ENCODE results near the gene USP11.
"Not testable (repeated sequence)": the region's sequence is repeated elsewhere in the genome, so short reads cannot be mapped to it uniquely, and the experiment has no call there.

USP11 gene

DNA sequence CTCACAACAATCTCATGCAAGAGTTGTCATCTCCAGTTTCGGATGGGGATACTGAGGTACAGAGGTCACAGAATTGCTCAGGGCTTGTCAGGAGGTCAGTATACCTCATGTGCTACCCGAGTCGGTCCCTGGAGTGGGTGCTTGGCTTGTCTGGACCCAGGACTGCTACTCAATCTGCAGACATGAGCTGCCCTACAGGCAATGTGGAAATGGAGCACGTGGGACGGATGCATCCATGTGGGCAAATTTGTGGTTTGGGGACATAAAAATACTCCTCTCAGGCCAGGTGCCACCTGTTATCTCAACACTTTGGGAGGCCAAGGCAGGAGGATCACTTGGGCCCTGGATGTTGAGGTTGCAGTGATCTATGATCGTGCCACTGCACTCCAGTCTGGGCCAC is 15.8 kb downstream of the USP11 start:
- no peak for DNase-seq

DNA sequence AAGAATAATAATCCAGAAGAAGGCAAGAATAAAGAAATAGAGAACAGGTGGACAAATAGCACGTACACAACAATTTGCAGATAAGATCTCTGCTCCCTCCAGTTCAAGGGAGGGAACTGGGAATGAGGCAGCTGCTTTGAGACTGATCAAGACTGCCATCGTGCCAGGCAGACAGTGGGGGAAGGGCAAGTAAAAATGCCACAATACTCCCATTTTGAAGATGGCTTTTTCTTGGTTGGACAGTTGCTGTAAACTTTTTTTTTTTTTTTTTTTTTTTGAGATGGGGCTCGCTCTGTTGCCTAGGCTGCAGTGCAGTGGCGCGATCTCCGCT is 17.2 kb downstream of the USP11 start:
- DNase-seq = no peak

DNA sequence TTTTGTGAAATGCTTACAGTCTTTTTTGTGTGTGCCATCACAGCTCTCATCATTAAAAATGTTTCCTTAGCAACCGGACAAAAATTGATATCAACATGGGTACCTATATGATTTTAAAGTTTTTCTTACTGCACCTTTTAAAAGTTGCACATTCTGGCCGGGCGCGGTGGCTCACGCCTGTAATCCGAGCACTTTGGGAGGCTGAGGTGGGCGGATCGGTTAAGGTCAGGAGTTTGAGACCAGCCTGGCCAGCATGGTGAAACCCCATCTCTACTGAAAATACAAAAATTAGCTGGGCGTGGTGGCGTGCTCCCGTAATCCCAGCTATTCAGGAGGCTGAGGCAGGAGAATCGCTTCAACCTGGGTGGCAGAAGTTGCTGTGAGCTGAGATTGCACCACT is 24.8 kb downstream of the USP11 start:
- DNase-seq = not testable (repeated sequence)

GRCh38 chrX:47264483-47265173 is 31.8 kb downstream of the USP11 start:
- no peak for DNase-seq

GRCh38 chrX:47266643-47267042 is 33.8 kb downstream of the USP11 start:
- no peak for DNase-seq

GRCh38 chrX:47272013-47272408 is 39.2 kb downstream of the USP11 start:
- DNase-seq = no peak

DNA sequence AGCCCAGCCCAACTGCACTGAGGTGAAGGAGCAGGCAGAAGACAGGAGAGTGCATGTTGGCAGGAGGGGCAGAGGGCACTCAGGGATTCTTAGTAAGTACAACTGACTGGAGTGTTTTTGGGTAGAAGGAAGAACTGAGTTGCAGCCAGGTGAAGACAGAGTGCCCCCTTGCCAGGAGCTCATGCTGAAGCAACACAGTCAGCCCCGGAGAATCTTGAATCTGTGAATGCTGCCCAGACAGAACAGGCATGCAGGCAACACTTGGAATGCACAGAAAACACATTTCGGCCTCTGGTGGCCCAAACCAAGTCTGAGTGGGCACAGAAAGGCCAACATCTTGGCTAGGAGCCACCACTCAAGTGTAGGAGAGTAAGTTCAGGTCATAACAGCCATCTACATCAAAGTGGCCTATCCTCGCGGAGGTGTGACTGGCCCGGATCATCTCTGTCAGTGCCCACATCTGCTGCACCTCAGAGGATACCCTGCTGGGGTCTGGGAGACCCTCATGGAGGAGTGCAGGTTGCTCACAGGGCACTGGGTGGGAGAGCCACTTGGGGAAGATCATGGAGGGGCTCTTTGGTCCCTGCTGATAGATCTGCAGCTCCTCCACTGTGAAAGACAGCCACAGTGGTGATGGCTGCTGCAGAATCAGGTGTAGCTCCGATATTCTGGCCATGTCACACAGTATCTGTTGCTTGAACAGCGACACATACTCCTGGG is 40.4 kb downstream of the USP11 start:
- no peak for DNase-seq

GRCh38 chrX:47278691-47279090 is 45.9 kb downstream of the USP11 start:
- DNase-seq = no peak

DNA sequence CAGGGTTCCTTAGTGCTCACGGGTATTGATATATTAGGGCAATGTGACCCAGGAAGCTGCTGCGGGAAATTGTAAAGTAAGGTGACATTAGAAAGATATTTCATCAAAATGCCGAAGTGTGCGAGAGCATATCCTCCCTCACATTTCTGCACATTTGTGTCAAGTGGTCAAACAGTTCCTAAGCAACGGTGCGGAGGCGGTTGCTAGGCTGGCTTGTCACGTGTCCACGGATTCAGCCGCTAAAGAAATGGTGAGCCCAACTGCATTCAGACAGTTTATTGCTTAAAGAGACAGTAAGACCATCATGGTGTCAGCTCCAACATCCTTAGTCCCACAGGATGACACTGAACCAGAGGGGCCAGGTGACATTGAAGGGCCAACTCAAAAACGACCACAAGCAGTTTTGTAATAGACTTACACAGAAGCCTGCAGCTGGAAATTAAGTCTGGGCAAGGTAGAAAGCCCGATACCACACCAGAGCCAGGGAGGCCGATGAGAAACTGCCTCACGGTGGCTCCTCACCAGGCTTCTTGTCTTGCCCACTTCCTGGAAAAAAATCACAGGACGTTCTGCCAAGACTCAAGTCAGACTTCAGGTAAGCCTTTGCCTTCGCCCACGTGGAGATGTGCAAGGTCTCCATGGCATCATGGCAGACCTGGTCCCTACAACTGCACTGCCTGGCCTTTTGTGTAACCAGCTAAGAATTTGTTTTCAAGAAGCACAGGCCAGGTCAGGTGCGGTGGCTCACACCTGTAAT is 50.4 kb downstream of the USP11 start:
- no peak for DNase-seq

DNA sequence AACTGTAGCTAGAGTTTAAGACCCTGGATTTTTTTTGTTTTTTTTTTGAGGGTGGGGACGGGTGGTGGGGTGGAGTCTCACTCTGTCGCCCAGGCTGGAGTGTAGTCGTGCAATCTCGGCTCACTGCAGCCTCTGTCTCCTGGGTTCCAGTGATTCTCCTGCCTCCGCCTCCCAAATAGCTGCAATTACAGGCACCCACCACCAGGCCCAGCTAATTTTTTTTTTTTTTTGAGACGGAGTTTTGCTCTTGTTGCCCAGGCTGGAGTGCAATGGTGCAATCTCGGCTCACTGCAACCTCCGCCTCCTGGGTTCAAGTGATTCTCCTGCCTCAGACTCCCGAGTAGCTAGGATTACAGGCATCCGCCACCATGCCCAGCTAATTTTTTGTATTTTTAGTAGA is 51.8 kb downstream of the USP11 start:
- not testable (repeated sequence) for DNase-seq

- no peak for DNase-seq
These were observed 53.1 kb downstream of the USP11 start for GRCh38 chrX:47285836-47286320.

- DNase-seq = no peak
These were observed 60.3 kb downstream of the USP11 start for GRCh38 chrX:47293106-47293505.

DNA sequence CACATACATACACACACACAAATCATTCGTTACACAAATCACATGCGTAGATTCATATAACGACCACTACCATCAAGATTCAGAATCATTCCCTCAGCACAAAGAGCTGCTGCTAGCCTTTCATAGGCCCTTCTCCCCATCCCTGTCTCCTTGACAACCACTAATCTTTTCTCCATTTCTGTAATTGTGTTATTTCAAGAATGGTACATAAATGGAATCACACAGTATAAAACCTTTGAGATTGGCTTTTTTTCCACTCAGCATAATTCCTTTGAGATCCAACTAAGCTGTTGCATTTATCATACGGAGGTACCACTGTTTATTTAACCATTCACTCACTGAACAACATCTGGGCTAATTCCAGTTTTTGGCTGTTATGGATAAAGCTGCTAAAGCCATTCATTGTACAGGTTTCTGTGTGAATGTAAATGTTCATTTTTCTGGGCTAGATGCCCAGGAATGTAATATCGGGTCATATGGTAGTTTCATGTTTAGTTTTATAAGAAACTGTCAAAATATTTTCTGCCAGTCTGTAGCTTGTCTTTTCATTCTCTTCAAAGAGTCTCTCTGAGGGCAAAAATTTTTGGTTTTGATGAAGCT is 64.1 kb downstream of the USP11 start:
- no peak for DNase-seq

GRCh38 chrX:47297874-47298273 is 65.1 kb downstream of the USP11 start:
- no peak for DNase-seq

Measured in activated gamma-delta T cell (primary cell).